Stimulated activated CD4-positive, alpha-beta T cell treated with anti-CD3 and anti-CD28 coated beads, Interleukin-15, amount 100 ng/mL, for 24 hours (primary cell): ENCODE data around the gene NDOR1.

Experiments used
- DNase-seq: peaks from one replicate; pipeline ENCODE4 v3.0.0-alpha.2; 2020

NDOR1 gene

DNA sequence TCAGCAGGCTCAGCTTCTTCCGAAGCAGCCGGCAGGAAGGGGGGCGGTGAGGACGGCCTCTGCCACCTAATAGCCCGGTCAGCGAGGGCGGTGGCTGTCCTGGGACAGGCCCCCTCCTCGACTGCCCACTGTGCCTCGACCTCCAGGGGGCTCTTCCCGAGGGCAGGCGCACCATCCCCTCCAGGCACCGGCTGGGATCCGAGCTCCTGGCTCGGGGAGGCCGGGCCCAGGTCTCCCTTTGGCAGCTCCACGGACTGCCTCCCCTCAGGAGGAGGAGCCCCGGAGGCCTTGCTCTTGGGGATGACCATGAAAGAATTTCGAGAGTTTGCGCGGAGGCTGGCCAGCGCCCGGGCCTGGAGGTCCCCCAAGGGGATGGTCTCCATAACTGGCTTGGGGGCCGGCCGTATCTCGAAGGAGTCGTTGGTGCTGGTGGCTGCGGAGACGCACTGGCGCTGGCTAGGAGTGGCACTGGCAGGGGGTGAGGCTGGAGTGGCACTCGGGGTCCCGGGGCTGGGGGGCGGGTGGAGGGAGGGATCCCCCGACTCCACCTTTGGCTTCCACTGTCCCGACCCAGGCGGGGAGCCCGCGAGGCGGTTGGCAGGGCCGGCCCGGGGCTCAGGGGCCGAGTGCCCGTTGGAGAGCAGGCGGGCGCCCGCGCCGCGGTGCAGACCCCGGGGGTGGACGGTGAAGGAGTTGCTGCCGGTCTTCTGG lies 5.9 kb upstream of the NDOR1 start:
- DNase-seq = peak; percentile 24

DNA sequence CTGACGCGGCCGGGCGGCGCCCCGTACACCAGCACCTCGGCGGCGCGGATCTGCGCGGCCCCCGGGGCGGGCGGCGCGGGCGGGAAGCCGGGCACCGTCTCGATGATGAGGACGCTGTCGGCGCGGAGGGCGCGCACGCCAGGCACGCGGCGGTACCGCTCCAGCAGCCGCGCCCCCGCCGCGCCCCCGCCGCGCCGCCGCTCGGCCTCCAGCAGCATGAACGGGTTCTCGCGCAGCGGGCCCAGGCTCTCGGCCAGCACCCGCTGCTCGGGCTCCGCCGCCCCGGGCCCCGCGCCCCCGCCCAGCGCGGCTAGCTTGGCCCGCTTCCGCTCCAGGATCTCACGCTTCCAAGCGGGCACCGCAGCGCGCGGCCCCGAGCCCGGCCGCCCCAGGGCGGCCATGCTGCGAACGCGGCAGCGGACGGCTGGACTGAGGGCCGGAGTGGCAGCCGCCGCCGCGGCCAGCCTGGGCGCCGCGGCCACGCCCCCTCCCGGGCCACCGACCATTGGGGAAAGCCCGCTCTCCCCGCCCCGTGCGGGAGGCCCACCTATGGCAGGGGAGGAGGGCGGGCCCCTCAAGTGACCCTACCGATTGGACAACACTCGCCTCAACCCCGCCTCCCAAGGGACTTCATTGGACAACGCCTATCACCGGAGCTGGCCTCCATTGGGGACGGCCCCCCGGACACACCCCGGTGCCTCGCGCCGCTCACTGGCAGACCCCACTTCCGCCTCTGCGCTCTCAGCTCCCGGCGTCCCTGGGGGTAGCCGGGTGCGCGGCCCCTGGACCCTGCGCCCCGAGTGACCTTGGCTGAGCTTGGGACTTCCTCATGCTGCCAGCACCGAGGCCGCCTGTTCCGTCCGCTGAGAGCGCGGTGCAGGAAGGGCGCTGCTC lies 4.9 kb upstream of the NDOR1 start, which contains the start of gene TPRN:
TPRN (minus strand) TSS at position 431 of the 894 bp plus-strand sequence; CDS start at position 401, 30 bp downstream.
- DNase-seq = peak; percentile 100

- DNase-seq = no peak
Measured at GRCh38 chr9:137201205-137201868, 4.2 kb upstream of the NDOR1 start.

DNA sequence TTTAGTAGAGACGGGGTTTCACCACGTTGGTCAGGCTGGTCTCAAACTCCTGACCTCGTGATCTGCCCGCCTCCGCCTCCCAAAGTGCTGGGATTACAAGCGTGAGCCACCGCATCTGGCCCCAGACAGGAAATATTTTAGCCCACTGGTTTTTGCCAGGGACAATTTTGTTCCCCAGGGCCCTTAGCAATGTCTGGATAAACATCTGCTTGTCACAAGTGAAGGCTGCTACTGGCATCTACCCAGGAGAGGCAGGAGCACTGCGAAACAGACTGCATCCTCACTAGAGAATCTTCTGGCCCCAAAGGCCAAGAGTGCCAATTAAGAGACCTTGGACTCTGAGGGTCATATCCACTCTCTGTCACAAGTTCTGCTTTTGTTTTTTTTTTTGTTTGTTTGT lies 2.5 kb upstream of the NDOR1 start:
- no peak for DNase-seq

GRCh38 chr9:137204731-137205125 lies 772 bp upstream of the NDOR1 start:
- DNase-seq = no peak

GRCh38 chr9:137206602-137207001 lies 1.1 kb downstream of the NDOR1 start:
- no peak for DNase-seq

DNA sequence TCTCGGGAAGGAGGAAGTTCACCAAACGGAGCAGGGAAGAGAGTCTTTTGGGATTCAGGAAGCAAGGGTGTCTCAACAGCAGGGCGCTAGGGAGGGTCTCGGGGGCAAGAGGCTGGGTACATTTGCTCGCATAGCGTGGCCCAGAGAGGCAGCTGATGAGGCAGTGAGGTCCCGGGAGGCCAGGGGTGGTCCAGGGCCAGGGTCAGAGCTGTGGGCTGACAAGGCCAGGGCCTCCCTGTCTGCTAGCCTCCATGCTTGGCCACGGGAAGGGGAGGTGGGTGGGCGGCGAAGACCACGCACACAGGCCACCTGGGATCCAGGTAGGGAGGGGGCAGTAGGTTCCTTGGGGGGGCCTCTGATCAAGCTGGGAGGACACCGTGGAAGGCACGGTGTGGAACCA lies 6.0 kb downstream of the NDOR1 start:
- no peak for DNase-seq

DNA sequence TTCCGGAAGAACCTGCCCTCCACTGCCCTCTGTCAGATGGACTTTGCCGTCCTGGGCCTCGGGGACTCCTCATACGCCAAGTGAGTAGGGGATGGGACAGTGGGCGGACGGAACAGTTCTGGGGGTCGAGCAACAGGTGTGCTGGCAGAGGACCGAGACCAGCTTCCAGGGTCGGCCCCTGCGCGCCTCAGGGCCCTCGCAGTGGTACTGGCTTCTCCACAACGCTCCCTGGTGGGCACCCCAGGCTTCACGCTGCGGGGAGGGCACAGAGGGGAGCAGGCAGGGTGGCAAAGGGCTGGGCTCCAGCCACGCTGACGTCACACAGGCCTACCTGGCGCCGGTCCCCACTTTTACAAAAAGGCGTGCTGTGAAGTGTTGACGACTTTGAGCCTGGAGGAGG lies 7.0 kb downstream of the NDOR1 start:
- DNase-seq = no peak

DNA sequence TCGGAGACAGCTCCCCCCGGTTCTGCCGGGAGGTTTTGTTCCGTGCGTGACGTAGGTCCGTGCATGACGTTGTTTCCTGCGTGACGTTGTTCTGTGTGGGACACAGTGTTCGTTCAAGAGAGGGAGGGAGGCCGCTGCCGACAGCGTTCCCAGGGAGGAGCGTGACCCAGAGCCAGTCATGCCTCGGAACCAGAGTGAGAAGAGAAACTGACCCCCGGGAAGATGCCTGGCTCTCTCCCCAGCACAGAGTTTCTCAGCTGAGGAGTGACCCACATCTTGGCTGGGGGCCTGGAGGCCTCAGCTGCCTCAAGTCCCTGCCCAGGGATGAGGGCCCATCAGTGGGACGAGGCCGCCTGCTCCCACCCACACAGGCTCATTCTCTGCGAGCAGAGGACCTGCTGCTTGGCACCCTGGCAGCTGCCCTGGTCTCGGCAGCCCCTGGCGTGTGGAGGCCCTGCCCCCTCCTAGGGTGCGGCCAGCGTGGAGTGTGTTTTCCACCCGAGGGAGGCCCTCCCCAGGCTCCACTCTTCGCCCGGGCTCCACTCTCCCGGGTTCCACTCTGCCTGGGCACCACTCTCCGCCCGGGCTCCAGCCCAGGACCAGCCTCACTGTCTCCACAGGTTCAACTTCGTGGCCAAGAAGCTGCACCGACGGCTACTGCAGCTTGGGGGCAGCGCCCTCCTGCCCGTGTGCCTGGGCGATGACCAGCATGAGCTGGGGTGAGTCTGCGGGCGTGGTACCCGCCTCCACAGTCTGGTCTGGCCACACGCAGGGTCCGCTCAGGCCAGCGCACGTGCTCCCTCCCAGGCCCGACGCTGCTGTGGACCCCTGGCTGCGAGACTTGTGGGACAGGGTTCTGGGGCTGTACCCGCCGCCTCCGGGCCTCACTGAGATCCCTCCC lies 7.9 kb downstream of the NDOR1 start:
- no peak for DNase-seq

GRCh38 chr9:137214620-137215019 lies 9.1 kb downstream of the NDOR1 start:
- no peak for DNase-seq

GRCh38 chr9:137215196-137215986 lies 9.9 kb downstream of the NDOR1 start:
- DNase-seq = no peak

GRCh38 chr9:137216188-137216965 lies 10.9 kb downstream of the NDOR1 start:
- no peak for DNase-seq

- DNase-seq = no peak
Measured at GRCh38 chr9:137217276-137218211, 12.0 kb downstream of the NDOR1 start.

DNA sequence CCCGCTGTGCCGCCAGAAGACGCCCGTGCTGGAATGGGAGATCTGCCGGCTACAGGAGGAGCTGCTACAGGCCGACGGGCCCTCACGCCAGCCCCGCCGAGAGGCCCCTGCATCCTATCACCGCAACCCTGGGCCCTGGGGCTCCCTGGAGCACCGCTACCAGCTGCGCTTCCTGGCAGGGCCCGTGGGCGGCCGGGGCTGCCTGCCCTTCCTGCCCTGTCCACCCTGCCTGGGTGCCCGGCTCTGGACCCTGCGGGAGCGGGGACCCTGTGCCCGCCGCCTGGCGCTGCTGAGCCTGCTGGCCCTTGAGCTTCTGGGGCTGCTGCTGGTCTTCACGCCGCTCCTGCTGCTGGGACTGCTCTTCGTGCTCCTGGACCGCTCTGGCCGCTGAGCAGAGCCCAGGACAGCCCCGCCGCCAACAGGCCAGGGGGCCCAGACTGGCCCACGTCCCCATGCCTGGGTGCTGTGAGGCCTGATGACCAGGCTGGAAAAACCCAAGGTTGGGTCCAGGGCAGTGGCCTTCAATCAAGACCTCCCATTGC lies 12.8 kb downstream of the NDOR1 start:
- no peak for DNase-seq

- DNase-seq = peak; percentile 22
Measured at GRCh38 chr9:137218754-137219271, 13.3 kb downstream of the NDOR1 start.

- no peak for DNase-seq
Measured at GRCh38 chr9:137219757-137220316, 14.3 kb downstream of the NDOR1 start.

- DNase-seq = no peak
Measured at GRCh38 chr9:137220317-137221094, 15.0 kb downstream of the NDOR1 start.

DNA sequence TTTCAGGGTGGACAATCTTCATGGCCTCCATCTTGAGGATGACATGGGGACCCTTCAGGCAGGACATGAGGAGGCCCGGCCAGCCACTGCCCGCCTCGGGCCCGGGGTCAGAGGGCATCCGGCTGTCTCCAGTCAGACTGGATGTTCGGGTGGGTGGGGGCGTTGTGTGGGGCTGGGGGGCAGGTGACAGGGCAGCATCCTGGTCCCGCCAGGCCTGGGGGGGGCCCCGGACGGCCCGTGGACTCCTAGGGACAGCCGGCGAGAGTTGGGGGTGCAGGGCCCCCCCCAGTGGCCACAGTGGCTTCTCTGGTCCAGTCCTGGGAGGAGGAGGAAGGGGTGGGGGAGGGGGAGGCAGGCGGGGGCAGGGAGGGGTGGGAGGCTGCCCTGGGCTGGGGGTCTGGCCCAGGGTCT lies 15.6 kb downstream of the NDOR1 start:
- no peak for DNase-seq
